A673 (cell line): Measurements from ENCODE around the gene SLITRK3.

Experiments
- EZH2 ChIP-seq: fragments of 200-600 bp; sonication (generic); IDR thresholded peaks from 2 replicates; pipeline ENCODE4 v1.6.1; 2017; ENCODE audit warnings: borderline replicate concordance, low read depth, mild to moderate bottlenecking, mixed read lengths, antibody characterized with exemption, low read length; ENCODE audit not compliant: poor library complexity, severe bottlenecking
- TF ChIP-seq, protein P1 (sequence below): fragments of 300-800, 200-600 bp; sonication (generic); conservative IDR thresholded peaks from 2 replicates; pipeline ENCODE4 v1.5.1; 2017; ENCODE audit warnings: low read depth, mild to moderate bottlenecking, antibody characterized with exemption, low read length, moderate library complexity, mixed read lengths

DNA sequence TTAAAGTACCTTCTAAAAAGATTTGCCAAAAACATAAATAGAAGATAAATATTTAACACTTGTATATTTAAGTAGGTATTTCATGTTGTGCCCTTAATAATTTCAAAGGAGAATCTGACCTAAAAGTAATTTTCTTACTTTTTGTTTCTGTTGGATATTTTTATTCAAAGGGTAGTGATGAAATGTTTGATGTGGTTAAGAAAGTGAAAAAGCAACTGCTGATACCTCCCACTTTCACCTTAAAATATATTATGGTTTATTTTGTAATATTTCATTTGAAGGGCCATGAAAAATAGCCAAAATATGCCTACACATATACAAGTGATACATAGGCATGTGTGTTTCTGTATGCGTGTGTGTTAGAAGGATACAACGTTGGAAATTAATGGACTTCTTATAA lies 5.8 kb upstream of the SLITRK3 start:
- TF ChIP-seq, protein P1, sequence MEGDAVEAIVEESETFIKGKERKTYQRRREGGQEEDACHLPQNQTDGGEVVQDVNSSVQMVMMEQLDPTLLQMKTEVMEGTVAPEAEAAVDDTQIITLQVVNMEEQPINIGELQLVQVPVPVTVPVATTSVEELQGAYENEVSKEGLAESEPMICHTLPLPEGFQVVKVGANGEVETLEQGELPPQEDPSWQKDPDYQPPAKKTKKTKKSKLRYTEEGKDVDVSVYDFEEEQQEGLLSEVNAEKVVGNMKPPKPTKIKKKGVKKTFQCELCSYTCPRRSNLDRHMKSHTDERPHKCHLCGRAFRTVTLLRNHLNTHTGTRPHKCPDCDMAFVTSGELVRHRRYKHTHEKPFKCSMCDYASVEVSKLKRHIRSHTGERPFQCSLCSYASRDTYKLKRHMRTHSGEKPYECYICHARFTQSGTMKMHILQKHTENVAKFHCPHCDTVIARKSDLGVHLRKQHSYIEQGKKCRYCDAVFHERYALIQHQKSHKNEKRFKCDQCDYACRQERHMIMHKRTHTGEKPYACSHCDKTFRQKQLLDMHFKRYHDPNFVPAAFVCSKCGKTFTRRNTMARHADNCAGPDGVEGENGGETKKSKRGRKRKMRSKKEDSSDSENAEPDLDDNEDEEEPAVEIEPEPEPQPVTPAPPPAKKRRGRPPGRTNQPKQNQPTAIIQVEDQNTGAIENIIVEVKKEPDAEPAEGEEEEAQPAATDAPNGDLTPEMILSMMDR = no peak
- no peak for TF ChIP-seq EZH2
